ENCODE data around the gene MRTFB. TPM values are rescaled to one million over a fixed set of nuclear protein-coding genes. Genes with fewer than 3 reads are reported as not detected.

MRTFB gene
- total and polyA plus RNA-seq, 11 donors = 8.0 to 38.3 (median 25.3) TPM

- DNase-seq = no peak
- Histone ChIP-seq H3K27ac (no peak overlapping the region), H3K36me3 (no peaks in the 10 kb centered on the region), H3K27me3 (no peaks in the 10 kb centered on the region), H3K4me3 (no peak overlapping the region), H3K9me3 (no peaks in the 10 kb centered on the region), H3K4me1 (peaks cover 0 to 23% (median 3%) of the 10 kb centered on the region in 12 donors)
- 84 to 93% (median 87%) methylated on average over 11 of the region's 11 CpGs for WGBS, 4 donors
- TF ChIP-seq CTCF (IDR thresholded peaks at IDR 0.05) (no peak), POLR2A (IDR thresholded peaks at IDR 0.05) (no peak)
- intact Hi-C loops (cut with DNase I) = loop anchor here in 1 of 10 donors (10.0 kb wide), 1 partner anchor 79 kb away; no protein-coding TSS in a partner anchor
- ATAC-seq = no peak
Measured at GRCh38 chr16:14315683-14316320, 244.7 kb downstream of the MRTFB start.

MicroRNAs encoded within 50 kb of the gene (microRNA counts, 767-probe panel; counts per million panel counts)
- microRNA hsa-miR-193b-3p (2,116 to 2,783 counts per million in 2 donors), microRNA hsa-miR-365a-3p (2,874 to 3,024 counts per million in 2 donors)

Small RNA genes lying within 50 kb of the gene (microRNA-seq; reads per million reads assigned to microRNA genes)
- gene MIR193B (118 to 490 (median 263) reads per million in 4 donors), gene MIR365A (2.4 to 14.3 (median 9.0) reads per million in 4 donors)

Other genes with a start within 250 kb of the MRTFB start
- gene ERCC4, start 151.2 kb upstream of the MRTFB start, total RNA-seq = 10 to 100 TPM in 2 of 9 donors, 1 to 10 TPM in 7; 6.3 to 15.2 (median 8.3) TPM
- gene ERCC4, start 151.2 kb upstream of the MRTFB start, polyA plus RNA-seq = 1 to 10 TPM; 1.4 to 3.2 TPM